ENCODE results near the gene DRGX.
A peak's percentile ranks its signal among the peaks of the same experiment; 100 is the strongest.

Gene DRGX

GRCh38 chr10:49333192-49333591, 62.7 kb downstream of the DRGX start:
- no peak for DNase-seq

- DNase-seq, result no peak
Measured at GRCh38 chr10:49332768-49333167, 63.1 kb downstream of the DRGX start.

- DNase-seq, result no peak
Measured at GRCh38 chr10:49332333-49332732, 63.6 kb downstream of the DRGX start.

- DNase-seq, result no peak
Measured at GRCh38 chr10:49331431-49331830, 64.5 kb downstream of the DRGX start.

GRCh38 chr10:49330127-49330665, 65.7 kb downstream of the DRGX start:
- DNase-seq, result no peak

GRCh38 chr10:49329146-49329505, 66.8 kb downstream of the DRGX start:
- DNase-seq, result no peak

- DNase-seq, result no peak
Measured at GRCh38 chr10:49328401-49329145, 67.3 kb downstream of the DRGX start.

- no peak for DNase-seq
Measured at GRCh38 chr10:49327036-49327813, 68.7 kb downstream of the DRGX start.

- DNase-seq, result no peak
Measured at GRCh38 chr10:49325916-49326783, 69.7 kb downstream of the DRGX start.

GRCh38 chr10:49325131-49325915, 70.6 kb downstream of the DRGX start:
- DNase-seq, result no peak

- DNase-seq, result peak; percentile 12
Measured at GRCh38 chr10:49324711-49325110, 71.2 kb downstream of the DRGX start.

- DNase-seq, result no peak
Measured at GRCh38 chr10:49323896-49324270, 72.0 kb downstream of the DRGX start.

GRCh38 chr10:49323171-49323895, 72.6 kb downstream of the DRGX start:
- DNase-seq, result no peak

- DNase-seq, result no peak
Measured at GRCh38 chr10:49322371-49323170, 73.3 kb downstream of the DRGX start.

GRCh38 chr10:49321021-49321420, 74.9 kb downstream of the DRGX start:
- no peak for DNase-seq

- DNase-seq, result no peak
Measured at GRCh38 chr10:49320191-49320590, 75.7 kb downstream of the DRGX start.

GRCh38 chr10:49319206-49319605, 76.7 kb downstream of the DRGX start:
- no peak for DNase-seq

GRCh38 chr10:49318755-49319154, 77.1 kb downstream of the DRGX start:
- no peak for DNase-seq

- no peak for DNase-seq
Measured at GRCh38 chr10:49318028-49318427, 77.9 kb downstream of the DRGX start.

- DNase-seq, result no peak
Measured at GRCh38 chr10:49314806-49315205, 81.1 kb downstream of the DRGX start.
